Sigmoid colon (tissue), 4 donors: ENCODE data around the gene ITPA.

Source experiments
- EP300 ChIP-seq, 4 donors: sonication (generic); formaldehyde crosslinking; IDR thresholded peaks; one replicate each; pipeline ENCODE4 v1.6.1; 2017; ENCODE audit warnings: antibody characterized with exemption in 4 of 4
- TF ChIP-seq, protein P1 (sequence below), 4 experiments: fragments of 450-650 bp in 3 of 4; fragments of 200-600 bp in 1 of 4; IDR thresholded peaks; one replicate each; pipeline ENCODE4 v1.5.1; 2016 to 2019; ENCODE audit warnings: antibody characterized with exemption in 4 of 4, mild to moderate bottlenecking in 3 of 4, moderate library complexity in 2 of 4

DNA sequence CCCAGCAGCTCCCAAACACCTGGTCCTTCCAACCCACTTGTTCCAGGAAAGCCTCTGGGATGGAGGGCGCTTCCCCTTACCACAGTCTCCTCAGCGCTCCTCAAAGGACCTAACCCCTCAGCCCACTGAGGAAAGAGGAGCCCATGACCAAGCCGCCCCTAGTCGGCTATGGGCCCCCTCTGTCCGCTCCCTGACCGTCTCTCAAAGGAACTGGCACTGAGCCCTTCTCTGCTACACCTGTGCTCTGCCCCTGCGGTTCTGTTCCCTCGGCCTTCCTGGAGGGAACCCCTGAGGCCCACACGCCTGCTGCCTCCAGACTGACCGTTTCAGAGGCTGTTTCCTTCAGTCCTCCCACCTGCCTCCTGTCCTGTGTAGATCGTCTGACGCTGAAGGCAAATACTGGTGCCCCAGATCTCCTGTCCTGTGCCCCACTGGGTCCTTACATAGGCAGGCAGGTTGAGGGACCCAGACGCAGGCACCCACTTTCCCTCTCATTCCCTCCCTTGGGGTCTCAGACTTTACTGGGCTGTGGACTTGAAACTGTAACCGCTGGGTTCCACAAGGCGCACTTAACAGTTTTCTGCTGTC is 31.6 kb downstream of the ITPA start:
- TF ChIP-seq, protein P1, sequence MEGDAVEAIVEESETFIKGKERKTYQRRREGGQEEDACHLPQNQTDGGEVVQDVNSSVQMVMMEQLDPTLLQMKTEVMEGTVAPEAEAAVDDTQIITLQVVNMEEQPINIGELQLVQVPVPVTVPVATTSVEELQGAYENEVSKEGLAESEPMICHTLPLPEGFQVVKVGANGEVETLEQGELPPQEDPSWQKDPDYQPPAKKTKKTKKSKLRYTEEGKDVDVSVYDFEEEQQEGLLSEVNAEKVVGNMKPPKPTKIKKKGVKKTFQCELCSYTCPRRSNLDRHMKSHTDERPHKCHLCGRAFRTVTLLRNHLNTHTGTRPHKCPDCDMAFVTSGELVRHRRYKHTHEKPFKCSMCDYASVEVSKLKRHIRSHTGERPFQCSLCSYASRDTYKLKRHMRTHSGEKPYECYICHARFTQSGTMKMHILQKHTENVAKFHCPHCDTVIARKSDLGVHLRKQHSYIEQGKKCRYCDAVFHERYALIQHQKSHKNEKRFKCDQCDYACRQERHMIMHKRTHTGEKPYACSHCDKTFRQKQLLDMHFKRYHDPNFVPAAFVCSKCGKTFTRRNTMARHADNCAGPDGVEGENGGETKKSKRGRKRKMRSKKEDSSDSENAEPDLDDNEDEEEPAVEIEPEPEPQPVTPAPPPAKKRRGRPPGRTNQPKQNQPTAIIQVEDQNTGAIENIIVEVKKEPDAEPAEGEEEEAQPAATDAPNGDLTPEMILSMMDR (IDR thresholded peaks at IDR 0.05), result no peak
- TF ChIP-seq EP300 (IDR thresholded peaks at IDR 0.05), result no peak
